HG03025 (cell line): ENCODE results near the gene APEH.
"Not testable (repeated sequence)": the region's sequence is repeated elsewhere in the genome, so short reads cannot be mapped to it uniquely, and the experiment has no call there.

Source experiments
- ATAC-seq: cut with Tn5 transposase; IDR thresholded peaks from one replicate; pipeline ENCODE4 v1.9.1; 2021; ENCODE audit warnings: mild to moderate bottlenecking, moderate library complexity; ENCODE audit not compliant: unreplicated experiment, low FRiP score

The APEH gene

GRCh38 chr3:49667701-49668413, 6.3 kb upstream of the APEH start:
- no peak for ATAC-seq

DNA sequence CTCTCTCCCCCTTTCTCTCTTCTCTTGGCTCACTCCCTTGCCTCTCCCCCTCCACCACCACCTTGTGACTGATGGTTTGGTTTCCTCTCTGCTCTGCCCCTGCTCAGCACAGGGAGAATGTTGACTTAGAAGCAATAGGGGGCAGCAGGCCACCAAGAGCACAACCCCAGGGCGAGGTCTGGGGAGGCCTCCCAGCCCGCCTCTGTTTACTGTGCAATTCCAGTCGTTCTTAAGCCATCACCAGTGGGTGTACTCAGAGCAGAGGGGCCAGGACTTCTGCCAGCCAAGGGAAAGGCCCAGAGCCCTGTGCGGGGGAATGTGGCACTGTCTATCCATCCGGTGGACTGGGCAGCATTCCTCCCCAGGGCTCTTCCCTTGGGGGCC, 5.7 kb upstream of the APEH start:
- ATAC-seq, result no peak

DNA sequence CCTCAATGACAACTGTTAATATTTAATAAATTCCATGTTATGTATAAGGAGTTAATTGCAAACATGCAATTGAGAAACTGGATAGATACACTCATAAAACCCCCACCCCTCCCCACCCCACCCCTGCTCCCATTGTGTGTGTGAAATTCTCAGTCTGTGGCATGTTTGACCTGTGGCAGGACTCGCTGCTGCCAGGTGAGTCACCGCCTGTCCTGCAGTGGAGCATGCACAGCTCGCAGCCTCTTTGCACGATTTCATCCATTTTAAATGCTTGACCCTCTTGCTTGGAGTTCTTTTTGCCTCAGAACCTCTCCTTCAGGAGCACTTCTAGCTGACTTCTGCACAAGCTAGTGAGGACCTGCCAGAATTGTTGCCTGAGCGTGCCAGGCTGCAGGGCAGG, 5.3 kb upstream of the APEH start:
- ATAC-seq, result no peak

DNA sequence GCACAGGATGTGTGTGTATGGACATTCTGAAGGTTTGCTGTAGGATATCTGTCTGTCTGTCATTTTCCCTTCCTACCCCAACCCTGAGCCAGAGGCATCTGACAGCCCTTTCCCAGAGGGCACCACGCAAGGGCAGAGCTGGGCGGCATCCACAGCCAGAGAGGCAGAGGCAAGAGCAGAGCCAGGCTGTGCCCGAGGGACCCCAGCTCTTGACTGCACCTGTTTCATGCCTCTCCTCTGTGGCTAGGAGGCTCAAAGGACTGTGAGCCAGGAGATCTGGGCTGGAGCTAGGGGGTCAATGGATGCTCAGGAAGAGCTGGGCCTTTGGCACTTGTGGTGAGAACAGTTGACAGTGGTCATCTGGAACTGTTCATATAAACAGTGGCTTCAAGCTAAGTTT, 4.8 kb upstream of the APEH start:
- no peak for ATAC-seq

DNA sequence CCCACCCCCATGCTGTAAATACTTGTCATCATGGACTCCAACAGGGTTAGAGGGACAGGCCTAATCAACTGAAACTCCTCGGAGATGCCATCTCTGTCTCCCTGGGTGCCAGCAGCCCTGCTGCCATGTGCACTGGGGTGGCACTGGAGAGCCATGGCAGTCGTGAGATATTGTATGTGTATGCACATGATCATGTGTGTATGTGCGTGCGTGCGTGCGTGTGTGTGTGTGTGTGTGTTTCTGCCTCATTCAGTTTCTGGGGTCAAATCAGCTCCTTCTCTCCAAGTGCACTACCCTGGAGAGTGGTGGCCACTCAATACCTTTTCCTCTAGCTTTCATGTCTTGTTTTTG, 3.2 kb upstream of the APEH start:
- ATAC-seq, result no peak

DNA sequence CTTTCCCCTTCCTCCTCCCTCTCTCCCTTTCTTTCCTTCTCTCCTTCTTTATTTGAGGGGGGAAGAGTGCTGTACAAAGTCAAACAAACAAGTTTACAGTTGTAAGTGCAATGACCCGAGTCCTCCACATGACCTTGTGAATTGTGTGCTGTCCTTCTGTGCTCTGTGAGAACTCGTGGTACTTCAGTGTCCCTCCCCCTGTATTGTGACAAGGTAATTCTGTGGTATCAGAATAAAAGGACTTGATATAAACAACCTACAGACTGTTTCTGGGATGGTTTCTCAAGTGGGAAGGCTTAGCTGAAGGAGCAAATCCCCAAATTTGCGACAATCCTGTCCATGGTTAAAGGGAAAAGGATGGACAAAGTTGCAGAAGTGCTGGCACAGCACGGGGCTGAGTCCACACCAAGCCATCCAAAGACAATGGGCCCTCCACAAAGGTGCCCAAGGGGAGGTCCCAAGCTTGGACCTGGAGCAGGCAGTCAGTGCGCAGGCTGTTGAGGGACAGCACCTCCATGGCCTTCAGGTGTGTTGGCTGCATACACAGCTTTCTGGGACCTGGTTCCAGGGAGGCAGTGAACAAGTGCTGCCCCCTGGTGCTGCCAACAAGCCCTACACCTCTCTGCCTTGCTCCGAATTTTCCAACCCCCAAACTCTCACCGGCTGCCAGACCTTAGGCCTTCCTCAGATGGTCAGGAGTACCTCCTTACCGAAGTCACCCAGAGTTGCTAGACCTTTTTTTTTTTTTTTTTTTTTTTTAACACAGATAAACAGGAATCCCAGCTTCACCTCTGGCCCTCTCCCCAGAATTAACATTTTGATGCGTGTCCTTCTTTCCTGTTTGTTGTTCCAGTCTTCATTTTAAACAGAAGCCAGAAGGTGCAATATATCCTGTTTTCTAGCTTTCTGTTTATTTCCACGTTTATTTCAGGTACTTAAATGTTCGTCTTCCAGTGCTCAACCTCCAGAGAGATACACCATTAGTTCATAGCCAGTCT, 2.6 kb upstream of the APEH start:
- ATAC-seq, result no peak

DNA sequence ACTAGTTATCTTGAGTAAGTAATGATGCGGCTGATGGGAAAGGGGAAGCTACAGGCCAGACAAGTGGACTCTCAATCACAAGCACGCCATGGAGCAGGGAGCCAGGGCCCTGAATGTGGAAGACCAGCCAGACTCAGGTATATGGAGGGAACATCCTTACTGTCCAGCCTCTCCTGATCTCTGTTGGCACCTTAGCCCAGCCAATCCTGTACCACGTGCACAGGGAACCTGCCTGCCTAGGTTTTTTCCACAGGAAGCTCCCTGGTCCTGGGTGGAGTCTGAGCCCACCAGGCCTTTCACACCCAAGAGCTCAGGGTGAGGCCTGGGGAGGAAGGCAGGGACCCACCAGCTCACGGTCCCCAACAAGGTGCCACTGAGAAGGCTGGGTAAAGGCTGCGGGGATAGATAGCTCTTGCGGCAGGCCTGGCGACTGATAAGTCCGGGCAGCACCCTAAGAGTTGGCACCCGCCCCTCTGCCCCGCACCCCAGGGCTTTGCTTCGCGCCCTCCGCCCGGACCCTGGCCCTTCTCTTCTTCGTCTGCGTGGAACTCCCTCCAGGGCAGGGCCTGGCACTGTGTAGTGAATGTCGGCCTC, 933 bp upstream of the APEH start:
- ATAC-seq, result peak; percentile 3

DNA sequence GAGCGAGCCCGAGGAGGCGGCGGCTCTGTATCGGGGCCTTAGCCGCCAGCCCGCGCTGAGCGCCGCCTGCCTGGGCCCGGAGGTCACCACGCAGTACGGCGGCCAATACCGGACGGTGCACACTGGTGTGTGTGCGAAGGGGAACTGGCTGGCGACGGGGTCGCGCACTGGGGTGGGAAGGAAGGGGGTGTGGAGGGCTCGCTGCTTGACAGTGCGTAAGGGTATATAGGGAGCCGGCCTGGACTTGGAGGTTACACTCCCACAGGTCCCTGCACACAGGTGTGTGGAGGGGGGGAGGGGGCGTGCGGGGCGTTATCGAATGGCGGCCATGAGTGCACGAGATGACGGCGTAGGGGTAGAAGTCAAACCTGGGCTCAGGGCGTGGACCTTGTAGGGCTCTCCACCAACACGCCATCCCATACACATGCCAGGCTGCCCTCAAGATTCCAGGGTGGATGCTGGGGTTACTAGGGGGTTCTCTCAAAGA, 389 bp downstream of the APEH start:
- peak; percentile 14 for ATAC-seq

DNA sequence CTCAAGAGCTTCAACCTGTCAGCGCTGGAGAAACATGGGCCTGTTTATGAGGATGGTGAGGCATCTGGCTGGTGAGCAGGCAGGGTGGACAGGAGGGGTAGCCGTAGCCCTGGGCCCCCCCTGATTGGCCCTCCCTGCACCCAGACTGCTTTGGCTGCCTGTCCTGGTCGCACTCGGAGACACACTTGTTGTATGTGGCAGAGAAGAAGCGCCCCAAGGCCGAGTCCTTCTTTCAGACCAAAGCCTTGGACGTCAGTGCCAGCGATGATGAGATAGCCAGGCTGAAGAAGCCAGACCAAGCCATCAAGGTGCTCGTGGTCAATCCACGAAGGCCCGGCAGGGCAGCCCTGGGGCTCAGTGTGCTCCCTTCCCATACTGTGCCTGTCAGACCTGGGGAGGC, 1.8 kb downstream of the APEH start:
- ATAC-seq, result no peak

GRCh38 chr3:49680493-49681231, 6.5 kb downstream of the APEH start:
- ATAC-seq, result no peak

GRCh38 chr3:49681232-49681522, 7.0 kb downstream of the APEH start:
- no peak for ATAC-seq

DNA sequence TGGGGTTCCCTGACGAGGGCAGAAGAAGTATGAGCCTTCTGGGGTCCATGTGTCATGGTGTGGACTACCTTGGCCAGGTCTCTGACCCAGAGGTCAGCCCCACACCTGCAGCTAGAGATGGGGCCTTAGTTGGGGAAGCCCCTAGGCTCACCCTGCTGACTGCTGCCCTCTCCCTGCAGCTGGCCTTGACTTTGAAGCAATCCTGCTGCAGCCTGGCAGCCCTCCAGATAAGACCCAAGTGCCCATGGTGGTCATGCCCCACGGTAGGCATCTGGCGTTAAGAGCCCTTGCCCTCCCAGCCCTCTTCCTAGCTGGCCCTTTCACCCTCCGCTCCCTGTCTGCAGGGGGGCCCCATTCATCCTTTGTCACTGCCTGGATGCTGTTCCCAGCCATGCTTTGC, 7.4 kb downstream of the APEH start:
- ATAC-seq, result no peak

- ATAC-seq, result no peak
These were observed 9.0 kb downstream of the APEH start for GRCh38 chr3:49683162-49683561.

DNA sequence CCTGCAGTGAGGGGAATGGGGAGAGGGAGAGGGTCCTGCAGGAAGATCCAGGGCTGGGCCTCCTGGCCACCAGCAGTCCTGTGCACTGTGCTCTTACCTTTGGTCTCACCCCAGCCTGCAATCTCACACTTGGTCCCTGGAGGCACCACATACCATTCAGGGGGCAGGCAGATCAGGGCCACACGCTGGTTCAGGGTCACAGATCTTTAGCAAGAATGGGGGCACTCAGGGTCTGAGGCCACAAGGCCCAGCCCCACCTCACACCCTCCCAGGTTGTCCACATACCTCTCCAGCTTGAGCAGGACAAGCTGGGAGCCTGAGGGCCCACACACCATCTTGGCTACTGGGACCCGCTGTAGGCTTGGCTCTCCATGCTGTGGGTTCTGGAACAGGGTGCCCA, 10.3 kb downstream of the APEH start:
- not testable (repeated sequence) for ATAC-seq

- not testable (repeated sequence) for ATAC-seq
These were observed 11.0 kb downstream of the APEH start for GRCh38 chr3:49685103-49685502.

DNA sequence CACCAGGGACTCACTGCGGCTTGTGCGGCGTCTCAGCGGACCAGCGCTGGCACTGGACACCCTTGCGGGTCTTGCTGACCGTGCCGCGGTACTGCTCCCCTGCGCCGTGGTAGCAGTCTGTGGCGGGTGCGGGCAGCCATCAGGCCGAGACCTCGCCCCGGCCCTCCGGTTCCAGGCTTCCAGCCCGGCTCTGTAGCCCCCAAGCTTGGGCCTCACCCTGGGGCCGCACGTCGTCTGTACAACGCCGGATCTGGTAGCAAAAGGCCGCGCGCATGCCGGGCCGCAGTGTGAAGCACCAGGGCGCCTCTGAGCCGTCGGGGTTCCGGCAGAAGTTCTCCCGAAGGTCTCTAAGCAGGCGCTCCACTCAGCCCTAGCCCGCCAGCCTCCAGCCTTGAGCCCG, 11.7 kb downstream of the APEH start:
- not testable (repeated sequence) for ATAC-seq

GRCh38 chr3:49686346-49686745, 12.2 kb downstream of the APEH start:
- ATAC-seq, result not testable (repeated sequence)

DNA sequence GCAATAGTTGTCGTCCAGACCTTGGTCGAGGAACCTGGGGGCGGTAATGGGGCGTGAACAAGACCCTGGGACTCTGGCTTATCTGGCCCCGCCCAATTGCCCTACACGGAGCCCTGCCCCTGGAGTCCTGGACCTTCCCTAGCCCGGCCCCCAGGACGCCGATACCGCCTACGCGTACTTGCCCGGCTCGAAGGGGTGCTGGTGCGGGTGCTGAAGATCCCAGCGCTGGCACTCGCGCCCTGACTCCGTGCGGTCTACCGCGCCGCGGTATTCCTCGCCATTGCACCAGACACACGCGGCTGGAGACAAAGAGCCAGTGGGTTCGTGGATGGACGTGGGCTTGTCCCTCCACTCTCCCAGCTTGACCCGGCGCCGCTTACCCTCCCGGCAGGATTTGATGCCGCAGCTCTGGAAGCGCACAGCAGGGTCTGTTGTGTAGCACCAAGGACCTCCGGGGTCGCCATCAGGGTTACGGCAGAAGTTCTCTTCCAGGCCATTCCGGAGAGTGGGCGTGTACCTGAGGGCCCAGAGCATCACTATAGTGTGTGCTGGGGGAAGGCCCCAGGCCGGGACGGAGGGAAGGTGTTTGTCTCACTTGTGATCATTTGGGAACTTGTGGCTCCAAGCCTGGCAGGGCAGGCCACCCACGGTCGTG, 12.7 kb downstream of the APEH start:
- not testable (repeated sequence) for ATAC-seq

- not testable (repeated sequence) for ATAC-seq
These were observed 13.3 kb downstream of the APEH start for GRCh38 chr3:49687424-49687795.

DNA sequence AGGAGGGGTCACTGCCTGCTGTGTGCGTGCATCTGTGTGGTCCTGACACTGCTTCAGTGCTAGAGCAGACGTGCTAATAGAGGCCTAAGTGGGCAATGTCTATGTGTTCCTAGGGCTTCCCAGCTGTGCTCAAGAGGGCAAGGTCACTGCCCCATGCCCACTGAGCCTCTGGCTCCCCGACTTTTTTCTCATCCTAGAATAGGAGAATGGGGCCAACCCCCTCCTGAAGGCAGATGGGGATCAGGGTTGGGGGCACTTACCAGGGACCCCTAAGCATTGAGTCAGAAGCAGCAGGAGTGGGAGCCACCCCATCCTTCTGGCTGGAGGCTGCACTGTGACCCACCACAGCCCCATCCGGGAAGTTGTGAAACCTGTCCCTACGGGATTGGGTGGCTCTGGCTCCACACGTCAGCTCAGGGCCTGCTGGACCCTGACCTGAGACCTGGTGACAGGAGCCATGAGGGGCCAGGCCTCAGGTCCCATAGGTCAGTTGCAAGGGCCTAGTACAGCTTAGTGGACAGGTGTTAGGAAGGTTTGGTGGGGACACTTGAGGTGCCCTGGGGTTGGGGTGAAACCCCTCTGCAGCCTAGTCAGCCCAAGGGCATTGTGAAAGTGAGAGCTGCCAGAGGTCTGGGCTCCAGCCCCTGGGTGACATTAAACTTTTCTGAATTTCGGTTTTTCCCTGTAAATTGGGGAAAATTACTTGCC, 14.3 kb downstream of the APEH start:
- ATAC-seq, result not testable (repeated sequence)
